ENCODE results near the gene LRRC30.

LRRC30 gene

DNA sequence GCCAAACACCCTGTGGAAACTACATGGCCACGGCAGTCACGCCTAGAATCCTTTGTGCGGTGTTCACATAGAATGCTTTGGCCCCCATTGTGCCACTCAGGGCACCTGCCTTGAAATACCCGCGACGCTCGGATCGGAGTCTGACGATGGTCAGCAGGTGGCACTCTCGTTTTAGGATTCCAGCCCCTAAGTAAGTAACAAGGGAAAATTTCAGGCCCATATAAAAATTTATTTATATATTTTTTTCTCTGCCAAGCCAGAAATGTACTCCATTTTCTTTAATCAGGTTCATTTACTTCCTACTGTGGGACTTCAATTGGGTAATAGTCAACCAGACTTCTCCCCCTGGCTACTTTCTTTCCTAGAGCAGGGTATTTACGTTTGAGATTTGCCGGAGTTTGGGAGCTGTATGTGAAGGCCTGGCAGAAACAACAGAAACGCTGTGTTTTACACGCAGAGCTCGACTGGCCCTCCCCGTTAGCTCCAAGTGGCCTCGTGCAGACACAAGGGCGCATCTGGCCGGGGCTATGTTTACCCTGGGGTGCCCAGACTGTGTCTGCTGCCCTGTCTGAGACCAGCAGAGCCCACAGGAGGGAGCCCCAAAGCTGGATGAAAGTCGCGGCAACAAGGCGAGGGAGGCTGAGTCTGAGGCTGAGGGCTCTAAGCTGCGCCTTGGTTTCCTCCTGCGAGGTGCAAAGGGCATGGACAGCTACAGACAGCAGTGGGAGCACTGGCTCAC, 41.6 kb downstream of the LRRC30 start:
- no peak overlapping the region for H3K27ac ChIP-seq (ENCODE audit: low read length)
- no peaks in the 10 kb centered on the region for H4K20me1 ChIP-seq (ENCODE audit: insufficient read depth, low read length)
- H3K79me2 ChIP-seq (ENCODE audit: low read length): no peaks in the 10 kb centered on the region
- no peaks in the 10 kb centered on the region for H3K9me3 ChIP-seq (ENCODE audit: insufficient read depth, low read length)
- H3K4me2 ChIP-seq (ENCODE audit: low read length): no peak overlapping the region
- no peak overlapping the region for H3K4me3 ChIP-seq (ENCODE audit: low read length)
- H3K9ac ChIP-seq (ENCODE audit: low read length): no peak overlapping the region
- no peaks in the 10 kb centered on the region for H3K36me3 ChIP-seq (replicated peaks; ENCODE audit: low read depth, low read length)
- no peaks in the 10 kb centered on the region for H3K4me1 ChIP-seq (ENCODE audit: low read length)
- no peaks in the 10 kb centered on the region for H3K27me3 ChIP-seq (ENCODE audit: low read depth, low read length)
- H2AFZ ChIP-seq (ENCODE audit: low read depth, low read length): no peak overlapping the region
- TF ChIP-seq EZH2phosphoT487 (IDR thresholded peaks at IDR 0.05; ENCODE audit: low read depth): no peak
- TF ChIP-seq, protein P1, sequence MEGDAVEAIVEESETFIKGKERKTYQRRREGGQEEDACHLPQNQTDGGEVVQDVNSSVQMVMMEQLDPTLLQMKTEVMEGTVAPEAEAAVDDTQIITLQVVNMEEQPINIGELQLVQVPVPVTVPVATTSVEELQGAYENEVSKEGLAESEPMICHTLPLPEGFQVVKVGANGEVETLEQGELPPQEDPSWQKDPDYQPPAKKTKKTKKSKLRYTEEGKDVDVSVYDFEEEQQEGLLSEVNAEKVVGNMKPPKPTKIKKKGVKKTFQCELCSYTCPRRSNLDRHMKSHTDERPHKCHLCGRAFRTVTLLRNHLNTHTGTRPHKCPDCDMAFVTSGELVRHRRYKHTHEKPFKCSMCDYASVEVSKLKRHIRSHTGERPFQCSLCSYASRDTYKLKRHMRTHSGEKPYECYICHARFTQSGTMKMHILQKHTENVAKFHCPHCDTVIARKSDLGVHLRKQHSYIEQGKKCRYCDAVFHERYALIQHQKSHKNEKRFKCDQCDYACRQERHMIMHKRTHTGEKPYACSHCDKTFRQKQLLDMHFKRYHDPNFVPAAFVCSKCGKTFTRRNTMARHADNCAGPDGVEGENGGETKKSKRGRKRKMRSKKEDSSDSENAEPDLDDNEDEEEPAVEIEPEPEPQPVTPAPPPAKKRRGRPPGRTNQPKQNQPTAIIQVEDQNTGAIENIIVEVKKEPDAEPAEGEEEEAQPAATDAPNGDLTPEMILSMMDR (IDR thresholded peaks at IDR 0.05; ENCODE audit: low read depth, low read length): no peak

DNA sequence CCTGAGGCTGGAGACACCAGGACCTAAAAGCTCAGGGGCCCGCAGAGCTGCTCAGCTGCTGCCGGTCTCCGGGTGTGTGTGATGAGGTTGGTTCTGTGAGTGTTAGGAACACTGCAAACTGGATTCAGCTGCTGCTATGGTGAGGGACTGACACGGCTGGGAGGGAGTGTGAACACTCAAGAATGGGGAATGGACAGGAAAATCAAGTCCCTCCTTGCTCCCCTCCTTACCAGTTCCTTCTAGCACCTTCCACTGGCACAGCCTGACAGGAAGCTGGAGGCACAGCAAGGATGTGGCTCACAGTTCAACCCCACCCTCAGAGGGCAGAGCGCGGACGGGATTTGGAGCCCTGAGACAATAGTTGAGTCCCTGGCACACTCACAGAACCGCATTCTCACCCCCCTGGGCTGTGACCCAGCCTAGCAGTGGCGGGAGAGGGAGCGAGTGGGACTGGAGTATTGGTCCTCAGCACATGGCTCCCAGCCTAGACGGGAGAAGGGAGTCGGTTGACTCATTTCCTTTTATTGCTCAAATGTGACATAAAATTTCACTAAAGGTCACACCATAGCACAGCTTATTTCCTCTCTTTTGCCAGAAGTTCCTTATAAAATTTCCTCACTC, 42.5 kb downstream of the LRRC30 start:
- Histone ChIP-seq H3K79me2 (ENCODE audit: low read length) (no peaks in the 10 kb centered on the region), H2AFZ (ENCODE audit: low read depth, low read length) (no peak overlapping the region), H3K4me1 (ENCODE audit: low read length) (no peaks in the 10 kb centered on the region), H3K27me3 (ENCODE audit: low read depth, low read length) (no peaks in the 10 kb centered on the region), H3K4me3 (ENCODE audit: low read length) (no peak overlapping the region), H3K9ac (ENCODE audit: low read length) (no peak overlapping the region), H3K36me3 (replicated peaks; ENCODE audit: low read depth, low read length) (no peaks in the 10 kb centered on the region), H3K27ac (ENCODE audit: low read length) (no peak overlapping the region), H3K9me3 (ENCODE audit: insufficient read depth, low read length) (no peaks in the 10 kb centered on the region), H3K4me2 (ENCODE audit: low read length) (no peak overlapping the region), H4K20me1 (ENCODE audit: insufficient read depth, low read length) (no peaks in the 10 kb centered on the region)
- TF ChIP-seq EZH2phosphoT487 (IDR thresholded peaks at IDR 0.05; ENCODE audit: low read depth): no peak
- TF ChIP-seq, protein P1 (IDR thresholded peaks at IDR 0.05; ENCODE audit: low read depth, low read length): no peak

DNA sequence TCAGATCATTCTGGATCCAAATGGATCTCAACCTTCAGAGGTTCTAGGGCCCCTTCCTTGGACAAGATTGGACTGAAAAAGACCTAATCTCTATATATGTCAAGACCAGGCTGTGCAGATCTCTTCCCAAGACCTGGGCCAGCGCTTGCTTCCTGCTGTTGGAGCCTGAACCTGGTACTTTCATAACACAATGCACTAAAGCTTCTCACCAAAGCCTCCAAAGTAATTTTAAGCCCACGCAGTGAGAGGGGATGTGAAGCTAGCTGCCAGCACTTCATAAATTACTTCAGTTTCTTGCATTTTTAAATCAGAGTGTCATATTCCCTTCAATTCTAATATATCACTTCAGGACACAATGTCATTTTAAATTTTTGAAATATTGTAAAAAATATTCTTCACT, 50.7 kb downstream of the LRRC30 start:
- no peaks in the 10 kb centered on the region for H3K27me3 ChIP-seq (ENCODE audit: low read depth, low read length)
- no peak overlapping the region for H3K27ac ChIP-seq (ENCODE audit: low read length)
- no peak overlapping the region for H3K9ac ChIP-seq (ENCODE audit: low read length)
- no peaks in the 10 kb centered on the region for H3K36me3 ChIP-seq (replicated peaks; ENCODE audit: low read depth, low read length)
- H3K4me1 ChIP-seq (ENCODE audit: low read length): no peaks in the 10 kb centered on the region
- no peak overlapping the region for H3K4me2 ChIP-seq (ENCODE audit: low read length)
- no peak overlapping the region for H2AFZ ChIP-seq (ENCODE audit: low read depth, low read length)
- no peak overlapping the region for H3K4me3 ChIP-seq (ENCODE audit: low read length)
- TF ChIP-seq, protein P1 (IDR thresholded peaks at IDR 0.05; ENCODE audit: low read depth, low read length): no peak
- TF ChIP-seq EZH2phosphoT487 (IDR thresholded peaks at IDR 0.05; ENCODE audit: low read depth): no peak
- H3K79me2 ChIP-seq (ENCODE audit: low read length): no peaks in the 10 kb centered on the region
- H3K9me3 ChIP-seq (ENCODE audit: insufficient read depth, low read length): no peaks in the 10 kb centered on the region
- H4K20me1 ChIP-seq (ENCODE audit: insufficient read depth, low read length): no peaks in the 10 kb centered on the region

Data from OCI-LY3 (cell line).